ENCODE results near the gene PSMF1.

The PSMF1 gene

DNA sequence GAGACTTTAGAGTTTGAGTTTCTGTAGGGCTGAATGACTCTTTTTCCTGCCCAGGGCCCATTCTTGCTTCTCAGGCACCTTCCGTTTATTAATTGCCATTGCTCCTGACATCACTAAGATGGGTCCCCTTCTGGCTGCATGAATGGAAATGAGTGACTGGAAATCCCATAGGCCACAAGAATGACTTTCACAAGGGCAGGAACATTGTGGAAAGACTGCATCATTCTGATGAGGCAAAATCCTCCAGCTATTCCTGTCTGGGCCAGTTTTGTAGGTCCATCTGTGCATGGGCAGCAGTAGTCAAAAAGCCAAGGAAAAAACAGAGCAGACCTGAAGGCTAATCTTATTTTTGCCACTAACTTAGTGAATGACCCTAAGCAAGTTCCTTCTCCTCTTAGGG, 47.1 kb downstream of the PSMF1 start:
- DNase-seq: no peak

DNA sequence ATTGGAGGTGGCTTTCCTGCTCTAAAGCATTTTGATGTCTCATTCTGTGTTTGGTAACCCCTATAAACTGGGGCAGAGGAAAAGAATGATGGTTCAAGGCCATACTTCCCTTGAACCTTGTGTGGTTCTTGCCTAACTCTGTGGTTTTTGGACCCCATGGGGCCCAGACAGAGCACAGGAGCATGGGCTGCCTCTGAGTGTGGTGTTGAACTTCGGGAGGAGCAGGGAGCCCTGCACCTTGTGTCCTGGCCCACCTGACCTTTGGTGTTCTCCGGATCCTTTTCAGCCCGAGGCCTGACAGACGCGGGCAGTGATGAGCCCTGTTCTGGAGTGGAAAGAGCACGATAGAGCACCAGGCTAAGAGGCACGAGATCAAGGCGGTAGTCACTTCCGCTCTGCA, 47.5 kb downstream of the PSMF1 start:
- DNase-seq: no peak

DNA sequence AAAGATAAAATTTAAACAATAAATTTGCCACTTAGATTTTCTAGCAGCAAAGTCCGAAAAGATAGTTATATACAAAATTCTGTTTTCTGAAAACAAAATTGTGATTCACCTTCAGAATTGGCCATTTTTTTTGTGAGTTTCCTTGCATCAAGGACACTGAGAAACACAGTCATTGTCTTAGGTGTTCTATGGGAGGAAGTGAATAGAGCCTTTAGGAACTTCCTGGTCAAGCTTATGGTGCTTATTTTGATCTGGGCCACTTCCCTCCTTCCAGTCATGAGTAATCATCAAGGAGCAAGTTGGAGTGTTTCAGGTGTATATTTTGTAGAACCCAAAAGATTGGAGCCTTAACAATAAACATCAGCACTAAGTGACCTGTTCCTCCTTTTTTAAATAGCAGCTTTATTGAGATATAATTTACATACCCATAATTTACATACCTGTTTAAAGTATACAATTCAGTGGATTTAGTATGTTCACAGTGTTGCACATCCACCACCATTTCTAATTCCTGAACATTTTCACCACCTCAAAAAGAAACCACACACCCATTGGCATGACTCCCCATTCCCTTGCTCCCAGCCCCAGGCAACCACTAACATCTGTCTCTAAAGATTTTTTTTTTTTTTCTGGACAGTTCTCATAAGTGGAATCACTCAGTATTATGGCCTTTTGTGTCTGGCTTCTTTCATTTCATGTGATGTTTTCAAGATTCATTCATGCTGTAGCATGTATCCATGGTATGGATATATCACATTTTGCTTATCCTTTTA, 48.7 kb downstream of the PSMF1 start:
- no peak for DNase-seq

DNA sequence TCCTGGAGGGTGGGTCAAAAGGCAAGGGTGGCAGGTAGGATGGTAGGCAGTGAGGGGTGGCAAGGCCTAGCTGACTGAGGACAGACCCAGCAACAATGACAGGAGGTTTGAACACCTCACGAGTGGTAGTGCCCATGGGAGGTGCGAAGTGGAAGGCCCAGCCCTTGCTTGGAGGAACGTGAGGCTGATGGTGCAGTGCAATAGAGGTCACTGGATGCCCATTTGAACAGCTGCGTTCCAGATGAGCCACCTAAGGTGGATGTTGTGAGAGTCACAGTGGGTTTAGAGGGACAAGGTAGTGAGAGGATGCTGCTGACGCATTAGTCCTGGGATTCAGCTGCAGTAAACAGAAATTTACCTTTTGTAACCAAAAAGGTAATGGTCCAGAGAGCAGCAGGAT, 50.8 kb downstream of the PSMF1 start:
- DNase-seq: no peak

DNA sequence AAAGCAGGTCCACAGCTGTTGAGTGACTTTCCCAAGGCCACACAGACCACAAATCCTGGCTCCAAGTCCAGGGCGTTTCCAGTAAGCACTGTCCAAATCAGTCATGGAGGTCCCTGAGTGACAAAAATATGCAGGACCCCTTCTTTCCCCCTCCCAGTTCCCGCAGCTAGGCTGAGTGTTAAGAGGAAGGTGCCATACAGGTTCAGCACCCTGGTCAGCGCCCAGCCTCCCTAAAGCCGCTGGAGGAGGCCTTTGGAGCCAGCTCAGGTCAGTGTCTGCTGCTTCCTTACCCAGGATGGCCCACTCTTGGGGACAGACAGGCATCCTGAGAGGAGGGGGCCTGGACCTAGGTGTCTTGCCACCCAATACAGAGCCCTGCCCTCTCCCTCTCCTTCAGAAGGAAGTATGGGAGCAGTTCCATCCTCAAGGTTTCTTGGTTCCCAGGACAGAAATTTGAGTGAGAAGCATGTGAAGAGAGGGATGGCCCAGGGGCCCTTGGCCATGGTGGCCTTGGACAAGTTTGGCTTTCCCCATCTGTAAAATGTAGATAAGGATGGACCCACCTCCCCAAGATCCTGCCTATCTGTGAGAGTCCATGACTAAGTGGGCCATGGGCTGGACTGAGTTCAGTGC, 53.2 kb downstream of the PSMF1 start:
- DNase-seq: peak in 1 of 2 experiments; percentile 16

DNA sequence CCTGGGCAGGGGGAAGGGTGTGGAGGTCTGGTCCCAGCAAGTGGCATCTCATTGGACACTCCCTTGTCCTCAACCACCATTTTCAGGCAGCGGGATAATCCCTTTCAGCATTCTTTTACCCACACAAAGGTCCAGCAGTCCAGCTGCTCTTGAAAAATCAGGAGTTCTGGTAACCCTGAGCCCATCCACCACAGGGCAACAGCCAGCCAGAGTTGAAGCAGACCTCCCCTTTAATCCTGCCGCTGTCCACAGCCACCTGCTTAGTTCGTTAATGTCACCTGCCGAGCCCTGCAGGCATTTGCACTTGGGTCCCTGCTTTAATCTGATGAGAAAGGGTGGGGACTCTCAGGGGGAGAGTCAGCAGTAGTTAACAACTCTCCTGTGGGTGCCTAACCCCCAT, 55.3 kb downstream of the PSMF1 start:
- DNase-seq: no peak

DNA sequence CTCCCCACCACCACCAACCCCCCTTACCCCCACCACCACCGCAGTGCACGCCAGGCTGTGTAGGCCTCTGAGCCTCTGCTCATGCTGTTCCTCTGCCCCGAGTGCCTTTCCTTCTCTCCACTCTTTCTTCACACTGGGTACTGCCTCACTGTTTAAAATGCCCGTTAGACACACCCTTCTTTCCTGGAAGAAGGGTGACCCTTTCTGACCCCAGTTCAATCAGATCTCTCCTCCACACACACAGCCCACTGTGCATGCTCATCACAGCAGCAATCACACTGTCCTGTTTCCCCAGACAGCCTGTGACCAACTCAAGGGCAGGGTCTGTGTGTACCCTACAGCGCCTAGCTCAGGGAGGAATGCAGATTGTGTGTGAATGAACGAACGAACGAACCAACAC, 56.4 kb downstream of the PSMF1 start:
- DNase-seq: no peak

DNA sequence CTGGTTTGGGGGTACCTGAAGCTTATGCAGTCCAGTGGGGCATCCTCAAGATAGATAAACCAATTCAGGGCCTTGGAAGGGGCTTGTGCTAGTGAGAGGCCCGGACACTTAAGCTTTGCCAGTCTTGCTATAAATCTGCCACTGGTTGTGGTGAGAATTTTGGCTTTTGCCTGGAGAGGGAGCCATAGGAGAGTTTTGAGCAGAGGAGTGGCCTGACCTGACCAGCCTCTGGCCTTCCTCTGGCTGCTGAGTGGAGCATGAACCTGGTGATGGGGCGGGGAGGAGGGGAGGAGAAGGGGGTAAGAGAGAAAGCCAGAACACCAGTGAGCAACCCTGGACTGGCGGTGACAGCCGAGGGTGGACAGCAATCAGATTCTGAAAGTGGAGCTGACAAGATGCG, 59.3 kb downstream of the PSMF1 start:
- DNase-seq: no peak

DNA sequence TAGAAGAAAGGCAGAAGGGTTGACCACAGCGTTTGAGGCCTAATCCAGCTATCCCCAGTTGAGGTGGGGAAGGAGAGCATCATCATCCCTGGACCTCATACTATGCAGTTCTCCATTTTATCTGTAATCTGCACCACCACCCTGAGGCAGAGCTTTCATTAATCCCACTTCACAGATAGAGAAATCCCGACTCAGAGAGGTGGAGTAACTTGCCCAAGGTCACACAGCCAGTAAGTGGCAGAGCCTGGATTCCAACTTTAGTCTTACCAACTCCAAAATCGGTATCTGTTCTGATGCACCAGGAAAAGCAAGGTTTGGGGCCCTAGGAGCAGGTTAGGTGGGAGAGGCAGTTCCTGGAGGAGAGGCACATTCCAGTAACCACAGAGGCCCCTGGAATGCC, 59.7 kb downstream of the PSMF1 start:
- no peak for DNase-seq

DNA sequence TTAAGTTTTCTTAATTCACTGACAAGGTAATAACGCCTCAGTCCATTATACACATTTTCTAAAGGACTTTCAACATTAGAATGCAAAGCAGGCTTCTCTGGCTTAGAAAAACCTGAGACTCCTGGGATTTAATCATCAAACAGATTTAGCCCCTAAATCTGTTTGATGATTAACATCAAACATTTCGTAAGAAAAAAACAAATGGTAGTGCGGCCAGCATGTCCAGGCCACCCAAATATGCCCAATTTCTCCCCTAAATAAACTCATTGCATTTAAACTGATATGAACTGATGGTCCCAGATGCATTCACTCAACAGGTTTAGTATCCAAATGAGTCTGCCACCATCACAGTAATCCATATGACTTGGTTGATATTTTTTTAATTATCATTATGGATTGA, 60.2 kb downstream of the PSMF1 start:
- DNase-seq: no peak

DNA sequence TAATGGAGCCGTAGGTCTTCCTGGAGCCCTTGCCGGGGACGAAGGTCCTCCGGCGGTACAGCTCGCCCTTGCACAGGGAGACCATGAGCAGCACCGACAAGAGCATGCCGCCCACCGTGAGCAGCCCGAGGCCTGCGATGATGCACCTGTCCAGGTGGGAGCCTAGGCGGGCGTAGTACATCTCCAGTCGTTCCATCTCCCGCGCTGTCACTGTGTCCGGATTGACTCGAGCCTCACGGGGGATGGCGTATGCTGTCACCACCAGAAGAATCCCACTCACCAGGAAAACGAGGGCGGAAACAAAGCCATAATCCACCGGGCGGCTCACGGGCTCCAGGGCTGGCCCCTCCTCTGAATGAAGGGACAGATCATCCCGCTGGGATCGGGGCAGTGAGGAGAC, 62.5 kb downstream of the PSMF1 start:
- DNase-seq: no peak

DNA sequence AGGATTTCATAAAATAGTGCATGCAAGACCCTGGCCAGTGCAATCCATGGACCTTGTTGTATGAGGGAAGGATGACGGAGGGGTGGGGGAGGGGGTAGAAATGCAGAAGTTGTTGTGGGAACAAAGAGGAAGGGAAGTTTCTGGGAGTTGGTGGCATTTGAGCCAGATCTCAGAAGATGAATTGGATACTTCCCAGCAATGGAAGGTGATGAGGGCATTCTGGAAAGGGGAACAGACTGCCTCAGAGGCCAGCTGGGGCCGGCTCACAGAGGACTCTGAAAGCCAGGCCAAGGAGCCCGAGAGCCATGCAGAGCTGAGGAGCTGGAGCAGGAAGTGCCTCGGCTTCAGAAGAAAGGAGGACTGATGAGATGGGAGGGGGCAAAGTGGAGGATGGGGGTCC, 63.7 kb downstream of the PSMF1 start:
- DNase-seq: no peak

DNA sequence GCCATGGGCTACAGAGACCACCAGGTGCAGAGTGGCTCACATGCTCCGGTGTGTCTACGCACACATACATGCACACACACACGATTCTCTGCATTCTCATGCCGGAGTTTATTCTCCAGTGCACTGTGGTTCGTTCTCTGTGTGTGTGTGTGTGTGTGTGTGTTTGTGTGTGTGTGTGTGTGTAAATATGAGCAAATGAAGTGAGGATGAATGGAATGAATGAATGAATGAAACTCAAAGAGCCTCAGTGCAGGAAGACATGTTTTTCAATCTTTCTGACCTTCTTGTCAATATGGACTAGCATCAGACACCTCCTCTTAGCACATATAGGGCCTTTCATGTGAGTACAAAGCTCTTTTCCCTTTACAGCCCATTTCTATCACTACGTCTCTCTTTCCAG, 64.8 kb downstream of the PSMF1 start:
- DNase-seq: no peak

DNA sequence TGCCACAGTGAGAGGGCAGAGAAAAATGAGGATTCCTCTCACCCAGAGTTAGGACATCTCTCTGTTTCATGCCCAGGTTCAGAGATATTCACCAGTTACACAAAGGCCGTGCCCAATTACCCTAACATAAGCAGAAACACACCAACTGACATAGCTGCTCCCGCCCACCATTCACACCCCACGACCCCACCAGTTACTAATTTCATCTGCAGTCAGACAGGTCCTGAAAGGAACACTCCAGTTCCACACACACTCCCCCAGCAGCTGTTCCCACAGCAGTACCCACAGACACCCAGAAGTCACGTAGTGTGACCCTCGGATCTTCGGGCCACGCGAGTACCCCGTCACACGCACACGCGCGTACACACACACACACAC, 65.8 kb downstream of the PSMF1 start:
- DNase-seq: no peak

DNA sequence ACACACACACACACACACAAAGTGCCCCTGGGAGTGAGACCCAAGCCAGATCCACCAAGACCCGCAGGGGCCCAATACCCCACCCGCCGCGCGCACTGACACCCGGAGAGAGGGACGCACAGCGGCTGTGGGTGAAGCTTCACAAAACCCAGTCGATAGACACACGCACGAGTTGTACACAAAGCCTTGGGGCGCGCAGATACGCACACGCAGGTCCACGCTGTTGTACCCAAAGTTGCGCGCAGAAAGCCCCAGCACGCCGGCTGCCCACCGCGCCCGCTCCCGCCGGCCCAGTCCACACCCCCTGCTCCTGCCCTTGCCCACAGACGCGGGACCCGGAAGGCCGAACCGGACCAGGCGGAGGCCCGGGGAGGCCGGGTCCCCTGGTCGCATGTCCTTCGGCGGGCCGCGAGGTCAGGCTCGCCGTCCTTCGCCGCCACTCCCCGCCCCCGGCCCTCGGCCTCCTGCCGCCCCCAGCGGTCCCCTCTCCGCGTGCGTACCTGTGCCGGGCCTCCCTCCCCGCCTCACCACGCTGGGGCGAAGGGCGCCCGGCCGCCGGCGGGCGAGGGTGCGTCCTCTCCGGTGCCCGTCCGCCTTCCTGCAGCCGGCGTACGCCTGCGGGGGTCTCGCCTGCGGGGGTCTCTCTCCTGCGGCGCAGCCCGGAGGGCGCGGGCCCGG, 66.4 kb downstream of the PSMF1 start, which contains the start of gene TMEM74B:
Gene TMEM74B, minus strand, starts transcription at position 344 of the 678 bp plus-strand sequence. CDS start 1,180 bp downstream, outside the sequence.
- DNase-seq: no peak

DNA sequence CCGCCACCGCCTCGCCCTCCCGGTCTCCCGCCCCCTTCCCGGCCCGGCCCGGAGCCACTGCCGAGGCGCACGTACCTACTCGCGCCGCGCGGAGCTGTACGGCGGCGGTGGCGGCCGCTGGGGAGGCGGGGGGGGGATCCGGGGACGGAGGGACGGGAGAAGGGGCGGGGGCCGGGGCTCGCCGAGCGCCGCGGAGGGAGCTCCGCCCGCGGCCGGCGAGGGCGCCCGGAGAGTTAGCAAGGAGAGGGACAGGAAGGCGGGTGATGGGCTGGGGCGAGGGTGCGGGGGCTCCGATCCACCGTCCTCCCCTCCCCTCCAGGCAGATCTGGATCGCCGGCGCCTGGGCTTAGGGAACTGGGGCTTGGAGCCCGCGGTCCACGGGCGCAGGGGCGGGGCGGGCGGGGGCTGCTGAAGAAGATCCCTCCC, 66.9 kb downstream of the PSMF1 start:
- no peak for DNase-seq

DNA sequence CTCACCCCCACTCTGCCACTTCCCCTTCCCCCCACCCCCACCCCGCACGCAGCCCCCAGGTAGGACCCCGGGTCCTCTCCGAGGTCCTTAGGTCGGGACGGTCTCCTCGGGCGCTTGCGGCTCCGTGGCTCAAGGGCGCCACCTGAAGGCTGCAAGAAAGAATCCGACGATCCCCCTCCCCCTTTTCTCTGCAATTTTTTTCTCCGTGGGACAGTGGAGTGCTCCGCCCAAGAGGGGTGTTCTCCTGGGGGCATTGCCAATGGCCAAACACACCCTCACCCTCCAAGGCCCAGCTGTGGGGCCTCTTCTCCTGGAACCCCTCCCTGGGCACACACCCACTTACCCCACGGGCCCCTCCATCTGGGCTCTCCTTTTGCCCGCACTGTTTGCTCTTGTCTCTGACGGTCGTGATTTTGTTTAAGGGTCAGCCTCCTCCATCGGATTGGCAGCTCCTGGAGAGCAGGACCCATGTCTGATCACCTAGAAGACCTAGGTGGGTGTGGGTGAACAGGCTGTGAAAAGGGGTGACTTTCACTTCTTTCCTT, 67.5 kb downstream of the PSMF1 start:
- peak; percentile 64 for DNase-seq

DNA sequence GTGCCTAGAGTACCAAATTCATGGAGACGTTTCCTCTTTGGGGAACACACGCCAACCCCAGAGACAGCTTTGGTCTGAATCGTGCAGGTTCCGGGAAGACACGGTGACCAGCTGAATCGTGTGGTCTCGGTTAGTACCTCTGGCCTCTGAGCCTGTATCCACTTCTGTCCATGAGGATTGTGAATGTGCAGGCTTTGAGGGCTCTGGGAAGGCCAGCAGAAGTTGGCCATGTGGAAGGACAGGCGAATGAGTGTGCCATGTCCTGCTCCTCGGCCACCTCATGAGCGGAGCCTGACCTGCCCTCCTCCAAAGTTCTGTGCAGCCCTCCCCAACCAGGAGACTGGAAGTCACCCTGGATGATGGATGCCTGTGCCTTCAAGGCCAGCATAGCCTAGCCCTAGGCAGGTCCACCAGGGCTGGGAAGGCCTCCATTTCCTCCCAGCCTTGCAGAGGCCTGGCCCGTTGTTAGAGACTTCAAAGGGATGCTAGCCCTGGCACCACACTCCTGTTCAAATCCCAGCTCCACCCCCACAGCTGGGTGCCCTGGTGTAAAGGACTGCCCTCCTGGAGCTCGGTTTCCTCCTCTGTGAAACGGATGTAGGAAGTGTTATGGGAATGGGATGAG, 68.1 kb downstream of the PSMF1 start:
- no peak for DNase-seq

DNA sequence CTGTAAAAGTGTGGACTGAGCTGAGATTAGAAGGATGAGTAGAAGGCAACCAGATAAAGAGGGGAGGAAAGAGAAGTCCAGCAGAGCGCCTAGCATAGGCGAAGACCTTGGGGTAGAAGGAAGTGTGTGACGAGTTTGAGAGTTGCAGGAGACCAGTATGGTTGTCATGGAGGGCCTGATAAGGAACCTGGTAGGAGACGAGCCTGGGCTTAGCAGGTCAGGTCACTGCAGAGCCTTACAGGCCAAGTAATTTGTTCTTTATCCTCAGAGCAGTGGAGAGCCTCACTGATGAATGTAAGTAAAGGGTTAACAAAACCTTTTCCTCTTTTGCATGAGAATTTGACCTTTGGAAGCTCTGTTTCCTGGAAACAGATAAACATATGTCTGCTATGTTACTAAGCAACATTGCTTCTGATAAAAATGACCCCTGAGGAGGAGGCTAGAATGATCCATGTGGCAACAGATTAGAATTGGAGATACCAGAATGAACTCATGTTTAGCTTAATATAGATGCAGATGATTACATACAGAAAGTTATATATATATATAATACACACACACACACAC, 69.3 kb downstream of the PSMF1 start:
- DNase-seq: no peak

DNA sequence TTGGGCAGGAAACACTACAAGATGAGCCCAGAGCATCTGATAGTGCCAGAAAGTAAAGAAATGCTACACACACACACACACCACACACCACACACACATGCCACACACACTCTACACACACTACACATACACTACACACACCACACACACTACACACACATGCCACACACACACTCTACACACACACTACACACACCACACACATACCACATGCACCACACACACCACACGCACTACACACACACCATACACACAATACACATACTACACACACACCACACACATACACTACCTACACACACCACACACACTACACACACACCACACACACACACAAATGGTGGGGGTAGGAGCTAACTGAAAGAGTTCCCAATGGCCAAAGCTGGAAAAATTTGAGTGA, 69.9 kb downstream of the PSMF1 start:
- no peak for DNase-seq

DNA sequence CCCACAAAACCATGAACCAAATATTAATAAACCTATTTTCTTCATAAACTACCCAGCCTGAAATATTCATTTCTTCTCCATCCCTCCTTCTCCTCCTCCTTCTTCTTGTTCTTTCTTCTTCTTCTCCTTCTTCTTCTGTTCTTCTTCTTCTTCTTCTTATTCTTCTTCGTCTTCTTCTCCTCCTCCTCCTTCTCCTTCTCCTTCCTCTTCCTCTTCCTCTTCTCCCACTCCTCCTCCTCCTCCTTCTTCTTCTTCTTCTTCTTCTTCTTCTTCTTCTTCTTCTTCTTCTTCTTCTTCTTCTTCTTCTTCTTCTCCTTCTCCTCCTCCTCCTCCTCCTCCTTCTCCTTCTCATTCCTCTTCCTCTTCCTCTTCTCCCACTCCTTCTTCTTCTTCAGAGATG, 71.4 kb downstream of the PSMF1 start:
- DNase-seq: no peak

DNA sequence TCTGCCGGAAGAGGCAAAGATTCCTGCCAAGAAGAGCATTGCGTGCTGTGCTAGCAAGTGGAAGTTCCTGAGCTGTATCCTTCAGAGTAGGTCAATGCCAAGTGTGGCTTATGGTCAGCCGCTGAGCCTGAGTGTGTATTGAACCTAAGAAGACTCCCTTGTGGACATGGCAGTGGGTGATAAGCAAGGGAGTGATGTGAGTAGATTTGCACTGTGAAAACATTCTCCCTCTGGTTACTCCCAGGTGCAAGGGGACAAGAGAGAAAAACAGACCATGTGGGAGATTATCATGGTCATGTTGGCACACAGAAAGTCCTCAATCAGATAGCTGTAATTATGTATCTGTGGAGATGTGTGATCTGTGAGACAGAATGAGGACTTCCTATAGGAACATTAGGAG, 72.4 kb downstream of the PSMF1 start:
- no peak for DNase-seq

DNA sequence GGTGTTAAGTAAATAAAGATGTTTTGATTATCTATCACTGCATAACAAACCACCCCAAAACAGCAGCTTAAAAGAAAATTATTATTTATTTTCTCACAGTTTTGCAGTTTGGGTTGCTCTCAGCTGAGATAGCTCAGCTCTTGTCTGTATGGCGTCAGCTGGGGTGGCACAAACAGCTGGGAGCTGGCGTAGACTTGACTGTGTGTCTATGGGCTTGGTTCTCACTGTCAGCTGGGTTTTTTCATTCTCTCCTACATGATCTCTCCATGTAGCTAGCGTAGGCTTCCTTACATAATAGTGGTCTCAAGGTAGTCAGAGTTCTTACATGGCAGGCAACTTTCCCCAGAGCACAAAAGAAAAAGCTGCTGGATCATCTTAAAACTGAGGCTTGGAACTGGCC, 72.9 kb downstream of the PSMF1 start:
- DNase-seq: no peak

All from Kasumi-1 (cell line).